HAP-1 (cell line): ENCODE data around the gene SLC7A5.
"Not testable (repeated sequence)": the region's sequence is repeated elsewhere in the genome, so short reads cannot be mapped to it uniquely, and the experiment has no call there.

ENCODE experiments used
- DNase-seq, 2 experiments: peaks; one replicate each; pipeline ENCODE4 v3.0.0-alpha.2; 2016 to 2020; ENCODE audit warnings: low spot score in 2 of 2
- H3K27me3 ChIP-seq: fragments of 250-450 bp; sonication (Bioruptor Pico); 2 replicates; pipeline ENCODE4 v1.5.1; 2020; ENCODE audit warnings: low read depth, mild to moderate bottlenecking, moderate library complexity
- H3K36me3 ChIP-seq: fragments of 250-450 bp; sonication (Bioruptor Pico); replicated peaks from 2 replicates; pipeline ENCODE4 v1.5.1; 2020; ENCODE audit warnings: mild to moderate bottlenecking
- H3K4me1 ChIP-seq: fragments of 250-450 bp; sonication (Bioruptor Pico); 2 replicates; pipeline ENCODE4 v1.5.1; 2020; ENCODE audit warnings: mild to moderate bottlenecking
- H3K4me3 ChIP-seq: fragments of 250-450 bp; sonication (Bioruptor Pico); 2 replicates; pipeline ENCODE4 v1.5.1; 2020; ENCODE audit warnings: mild to moderate bottlenecking, moderate library complexity
- H3K9me3 ChIP-seq: fragments of 250-450 bp; sonication (Bioruptor Pico); 2 replicates; pipeline ENCODE4 v1.5.1; 2020; ENCODE audit warnings: mild to moderate bottlenecking, moderate library complexity
- in situ Hi-C: fragments of 300-500 bp; cut with MboI; formaldehyde crosslinking; loops from 3 replicates; pipeline ENCODE4 v1.14.3; 2020; ENCODE audit warnings: low sequenced_read_pairs, inconsistent platforms, mixed read lengths

Gene SLC7A5

GRCh38 chr16:87880117-87880696, 10.9 kb upstream of the SLC7A5 start:
- Histone ChIP-seq H3K4me1 (no peaks in the 10 kb centered on the region), H3K4me3 (no peak overlapping the region), H3K9me3 (no peaks in the 10 kb centered on the region), H3K36me3 (no peaks in the 10 kb centered on the region), H3K27me3 (no peaks in the 10 kb centered on the region)
- DNase-seq, result no peak
- in situ Hi-C loops, result no loop called here

GRCh38 chr16:87879411-87880013, 10.2 kb upstream of the SLC7A5 start:
- DNase-seq, H3K4me1 ChIP-seq, H3K4me3 ChIP-seq, H3K27me3 ChIP-seq, in situ Hi-C loops, H3K9me3 ChIP-seq, H3K36me3 ChIP-seq: not testable (repeated sequence)

- H3K4me1 ChIP-seq, result no peaks in the 10 kb centered on the region
- no peak for DNase-seq
- H3K27me3 ChIP-seq, result no peaks in the 10 kb centered on the region
- H3K9me3 ChIP-seq, result no peaks in the 10 kb centered on the region
- no peaks in the 10 kb centered on the region for H3K36me3 ChIP-seq
- H3K4me3 ChIP-seq, result no peak overlapping the region
- in situ Hi-C loops, result no loop called here
Observed at GRCh38 chr16:87878704-87879103, 9.4 kb upstream of the SLC7A5 start.

GRCh38 chr16:87877942-87878507, 8.7 kb upstream of the SLC7A5 start:
- DNase-seq, result no peak
- H3K27me3 ChIP-seq, result no peaks in the 10 kb centered on the region
- H3K36me3 ChIP-seq, result no peaks in the 10 kb centered on the region
- in situ Hi-C loops, result no loop called here
- no peak overlapping the region for H3K4me3 ChIP-seq
- no peaks in the 10 kb centered on the region for H3K9me3 ChIP-seq
- H3K4me1 ChIP-seq, result no peaks in the 10 kb centered on the region

- Histone ChIP-seq H3K4me3 (no peak overlapping the region), H3K4me1 (peaks cover 14% of the 10 kb centered on the region), H3K9me3 (no peaks in the 10 kb centered on the region; the same call in 1 of the 2 replicates), H3K27me3 (no peaks in the 10 kb centered on the region), H3K36me3 (no peaks in the 10 kb centered on the region)
- DNase-seq, result no peak
- in situ Hi-C loops, result loop anchor here (25.0 kb wide), 1 partner anchor 488 kb away; the partner anchor contains the start of genes FBXO31 and MAP1LC3B
Observed at GRCh38 chr16:87874639-87875427, 5.5 kb upstream of the SLC7A5 start.

- H3K4me1 ChIP-seq, result peaks cover 14% of the 10 kb centered on the region
- not testable (repeated sequence) for H3K27me3 ChIP-seq, H3K4me3 ChIP-seq, H3K9me3 ChIP-seq, H3K36me3 ChIP-seq
- in situ Hi-C loops, result loop anchor here (25.0 kb wide), 1 partner anchor 483 kb away; the partner anchor contains the start of genes FBXO31 and MAP1LC3B
- peak in 1 of 2 experiments; percentile 64 for DNase-seq
Observed at GRCh38 chr16:87870418-87871291, 1.3 kb upstream of the SLC7A5 start.

GRCh38 chr16:87869879-87870417, 641 bp upstream of the SLC7A5 start:
- H3K4me3 ChIP-seq, H3K27me3 ChIP-seq, H3K9me3 ChIP-seq, DNase-seq: not testable (repeated sequence)
- in situ Hi-C loops, result loop anchor here (5.0 to 25.0 kb wide), 2 partner anchors 93 to 483 kb away; partner anchors contain the start of genes FBXO31 and MAP1LC3B
- Histone ChIP-seq H3K36me3 (peaks cover 13% of the 10 kb centered on the region), H3K4me1 (peaks cover 14% of the 10 kb centered on the region)

- peaks cover 24% of the 10 kb centered on the region for H3K36me3 ChIP-seq
- H3K9me3 ChIP-seq, H3K27me3 ChIP-seq: not testable (repeated sequence)
- peaks cover 22% of the 10 kb centered on the region for H3K4me1 ChIP-seq
- in situ Hi-C loops, result loop anchor here (5.0 to 25.0 kb wide), 2 partner anchors 91 to 481 kb away; partner anchors contain the start of genes FBXO31 and MAP1LC3B
- DNase-seq, result peak in 1 of 2 experiments; percentile 47
- peak overlapping the region; percentile 81 for H3K4me3 ChIP-seq
Observed at GRCh38 chr16:87868254-87869029, 865 bp downstream of the SLC7A5 start.

- Histone ChIP-seq H3K36me3 (peaks cover 41% of the 10 kb centered on the region), H3K4me3 (peak overlapping the region; percentile 81)
- not testable (repeated sequence) for H3K9me3 ChIP-seq, H3K27me3 ChIP-seq, DNase-seq, H3K4me1 ChIP-seq
- in situ Hi-C loops, result loop anchor here (5.0 to 25.0 kb wide), 2 partner anchors 89 to 479 kb away; partner anchors contain the start of genes FBXO31 and MAP1LC3B
Observed at GRCh38 chr16:87865902-87866555, 3.3 kb downstream of the SLC7A5 start.

GRCh38 chr16:87864331-87864989, 4.8 kb downstream of the SLC7A5 start:
- DNase-seq, result peak in 1 of 2 experiments; percentile 65
- Histone ChIP-seq H3K9me3 (no peaks in the 10 kb centered on the region), H3K27me3 (no peaks in the 10 kb centered on the region), H3K4me3 (peak overlapping the region; percentile 81), H3K4me1 (peaks cover 8% of the 10 kb centered on the region), H3K36me3 (peaks cover 54% of the 10 kb centered on the region)
- in situ Hi-C loops, result loop anchor here (25.0 kb wide), 1 partner anchor 477 kb away; the partner anchor contains the start of genes FBXO31 and MAP1LC3B

GRCh38 chr16:87863327-87863635, 6.0 kb downstream of the SLC7A5 start:
- not testable (repeated sequence) for H3K9me3 ChIP-seq, H3K4me1 ChIP-seq, DNase-seq, H3K4me3 ChIP-seq, H3K27me3 ChIP-seq
- H3K36me3 ChIP-seq, result peaks cover 61% of the 10 kb centered on the region
- in situ Hi-C loops, result loop anchor here (25.0 kb wide), 1 partner anchor 476 kb away; the partner anchor contains the start of genes FBXO31 and MAP1LC3B
